ENCODE data around the gene ZNF839.

- TF ChIP-seq POLR2A (IDR thresholded peaks at IDR 0.05), result no peak
- TF ChIP-seq, protein P1, sequence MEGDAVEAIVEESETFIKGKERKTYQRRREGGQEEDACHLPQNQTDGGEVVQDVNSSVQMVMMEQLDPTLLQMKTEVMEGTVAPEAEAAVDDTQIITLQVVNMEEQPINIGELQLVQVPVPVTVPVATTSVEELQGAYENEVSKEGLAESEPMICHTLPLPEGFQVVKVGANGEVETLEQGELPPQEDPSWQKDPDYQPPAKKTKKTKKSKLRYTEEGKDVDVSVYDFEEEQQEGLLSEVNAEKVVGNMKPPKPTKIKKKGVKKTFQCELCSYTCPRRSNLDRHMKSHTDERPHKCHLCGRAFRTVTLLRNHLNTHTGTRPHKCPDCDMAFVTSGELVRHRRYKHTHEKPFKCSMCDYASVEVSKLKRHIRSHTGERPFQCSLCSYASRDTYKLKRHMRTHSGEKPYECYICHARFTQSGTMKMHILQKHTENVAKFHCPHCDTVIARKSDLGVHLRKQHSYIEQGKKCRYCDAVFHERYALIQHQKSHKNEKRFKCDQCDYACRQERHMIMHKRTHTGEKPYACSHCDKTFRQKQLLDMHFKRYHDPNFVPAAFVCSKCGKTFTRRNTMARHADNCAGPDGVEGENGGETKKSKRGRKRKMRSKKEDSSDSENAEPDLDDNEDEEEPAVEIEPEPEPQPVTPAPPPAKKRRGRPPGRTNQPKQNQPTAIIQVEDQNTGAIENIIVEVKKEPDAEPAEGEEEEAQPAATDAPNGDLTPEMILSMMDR (IDR thresholded peaks at IDR 0.05), result no peak
Observed at GRCh38 chr14:102353126-102353619, 33.6 kb downstream of the ZNF839 start.

All from Peyer's patch (tissue), 4 donors.